HG03196 (cell line): ENCODE data around the gene S1PR3.

Experiments used
- ATAC-seq: cut with Tn5 transposase; IDR thresholded peaks from one replicate; pipeline ENCODE4 v1.9.1; 2021; ENCODE audit not compliant: unreplicated experiment

S1PR3 gene

DNA sequence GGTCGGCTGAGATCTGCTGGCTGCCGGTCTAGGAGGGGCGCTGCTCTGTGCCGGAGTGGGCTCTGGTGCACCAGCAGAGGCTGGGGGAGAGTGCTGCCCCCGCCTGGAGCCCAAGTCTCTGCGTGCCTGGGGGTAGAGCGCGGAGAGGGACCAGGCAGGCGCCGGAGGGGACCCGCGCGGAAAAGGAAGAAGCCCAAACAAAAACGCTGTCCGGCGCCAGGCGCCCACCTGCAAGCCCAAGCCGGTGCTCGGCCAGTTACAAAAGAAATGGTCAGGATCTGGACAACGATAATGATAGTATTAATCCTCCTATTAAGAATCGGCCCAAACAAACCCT, 571 bp upstream of the S1PR3 start:
- ATAC-seq: no peak

- ATAC-seq: no peak
These were observed 1.3 kb downstream of the S1PR3 start for GRCh38 chr9:88992556-88992955.

GRCh38 chr9:88993327-88993726, 2.1 kb downstream of the S1PR3 start:
- no peak for ATAC-seq

GRCh38 chr9:88993871-88994460, 2.7 kb downstream of the S1PR3 start:
- no peak for ATAC-seq

GRCh38 chr9:88994469-88995199, 3.4 kb downstream of the S1PR3 start:
- ATAC-seq: no peak

DNA sequence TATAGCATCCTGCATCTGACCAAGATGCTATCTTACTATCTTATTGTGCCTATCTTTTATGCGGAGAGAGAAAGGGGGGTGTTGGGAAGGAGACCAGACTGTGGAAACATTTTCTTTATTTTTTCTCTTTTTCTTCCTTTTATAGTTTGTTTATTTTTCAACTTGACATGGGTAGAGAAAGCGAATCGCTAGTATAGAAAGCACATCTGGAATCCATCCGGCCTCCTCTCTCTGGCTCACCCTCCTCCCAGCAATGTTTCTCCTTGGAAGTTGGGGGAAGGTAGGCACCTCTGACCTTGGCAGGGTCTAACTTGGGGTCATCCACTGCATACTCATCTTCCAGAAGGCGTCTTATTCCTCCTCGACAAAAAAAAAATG, 3.9 kb downstream of the S1PR3 start:
- no peak for ATAC-seq

- no peak for ATAC-seq
These were observed 4.4 kb downstream of the S1PR3 start for GRCh38 chr9:88995627-88996026.

DNA sequence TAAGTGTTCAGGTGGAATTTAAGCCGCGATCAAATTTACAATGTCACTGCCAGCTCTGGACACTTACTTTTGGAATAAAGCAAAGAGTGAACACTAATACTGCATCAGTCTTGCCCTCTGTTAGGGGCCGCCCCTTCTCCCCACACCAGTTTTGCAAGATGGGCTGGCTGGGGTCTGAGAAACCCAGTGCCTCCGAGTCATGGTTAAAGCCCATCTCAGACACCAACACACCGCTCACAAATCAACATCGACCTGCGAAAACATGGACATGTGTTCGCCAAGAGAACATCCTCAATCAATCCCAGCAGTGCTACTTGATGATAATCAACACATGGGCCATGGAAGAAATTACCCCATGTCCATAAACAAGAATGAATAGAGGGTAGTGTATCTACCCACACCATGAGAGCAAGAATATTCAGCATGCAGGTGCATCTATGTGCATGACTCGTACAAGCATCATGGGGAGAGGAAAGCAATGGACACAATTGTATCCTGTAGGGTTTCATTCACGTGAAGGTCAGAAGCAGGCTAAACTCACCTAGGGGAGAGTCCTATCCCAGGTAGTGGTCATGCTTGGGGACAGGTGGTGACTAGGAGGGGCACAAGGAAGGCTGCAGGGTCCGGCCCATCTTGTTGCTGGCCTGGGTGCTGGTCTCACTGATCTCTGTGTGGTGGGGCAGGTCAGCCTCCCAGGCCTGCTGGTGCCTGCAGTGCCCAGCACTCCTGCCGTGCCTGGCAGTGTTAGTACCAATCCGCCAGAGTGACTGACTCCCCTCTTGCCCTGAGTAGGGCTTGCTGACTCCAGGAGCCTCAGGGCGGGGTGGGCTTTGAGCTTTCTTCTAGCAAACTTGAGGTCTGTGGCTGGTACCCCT, 5.0 kb downstream of the S1PR3 start:
- no peak for ATAC-seq

- no peak for ATAC-seq
These were observed 5.6 kb downstream of the S1PR3 start for GRCh38 chr9:88996921-88997235.

DNA sequence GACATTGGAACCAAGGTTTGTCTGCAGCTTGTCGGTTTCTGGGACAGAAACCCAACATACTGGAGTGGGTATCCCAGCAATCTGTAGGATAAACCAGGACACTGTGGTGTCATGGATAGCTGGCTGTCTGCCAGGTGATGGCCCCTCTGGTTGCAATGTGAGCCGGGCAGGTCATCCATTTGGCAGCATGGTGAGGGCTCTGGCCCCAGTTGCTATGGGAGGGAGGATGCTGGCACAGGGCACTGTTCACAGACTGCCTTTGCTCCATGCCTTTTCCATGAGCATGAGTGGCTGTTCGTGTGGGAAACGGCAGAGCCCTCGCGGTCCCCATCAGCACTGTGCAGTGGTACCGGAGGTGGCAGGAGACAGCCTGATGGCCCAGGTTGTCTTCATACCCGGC, 6.4 kb downstream of the S1PR3 start:
- no peak for ATAC-seq

- ATAC-seq: no peak
These were observed 7.2 kb downstream of the S1PR3 start for GRCh38 chr9:88998503-88998902.

DNA sequence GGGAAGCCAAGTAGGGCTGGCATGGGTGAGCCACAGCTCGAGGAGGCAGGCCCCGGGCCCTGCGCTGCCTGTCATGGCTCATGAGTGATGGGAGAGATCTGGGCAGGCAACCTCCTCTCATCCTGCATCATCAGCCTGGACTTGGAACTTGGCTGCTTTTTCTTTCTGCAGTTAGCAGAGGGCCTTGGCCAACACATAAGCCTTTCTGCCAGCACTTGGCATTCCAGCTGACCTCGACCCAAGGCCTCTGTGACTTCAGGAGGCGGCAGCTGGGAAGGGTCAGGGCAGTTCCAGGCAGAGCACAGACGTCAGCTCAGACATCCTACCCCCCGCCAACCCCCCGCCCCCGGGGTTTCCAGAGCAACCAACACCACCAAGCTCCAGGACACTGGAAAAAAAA, 7.6 kb downstream of the S1PR3 start:
- ATAC-seq: no peak

- no peak for ATAC-seq
These were observed 9.1 kb downstream of the S1PR3 start for GRCh38 chr9:89000371-89000781.

- ATAC-seq: peak; percentile 59
These were observed 10.0 kb downstream of the S1PR3 start for GRCh38 chr9:89000973-89001916.

DNA sequence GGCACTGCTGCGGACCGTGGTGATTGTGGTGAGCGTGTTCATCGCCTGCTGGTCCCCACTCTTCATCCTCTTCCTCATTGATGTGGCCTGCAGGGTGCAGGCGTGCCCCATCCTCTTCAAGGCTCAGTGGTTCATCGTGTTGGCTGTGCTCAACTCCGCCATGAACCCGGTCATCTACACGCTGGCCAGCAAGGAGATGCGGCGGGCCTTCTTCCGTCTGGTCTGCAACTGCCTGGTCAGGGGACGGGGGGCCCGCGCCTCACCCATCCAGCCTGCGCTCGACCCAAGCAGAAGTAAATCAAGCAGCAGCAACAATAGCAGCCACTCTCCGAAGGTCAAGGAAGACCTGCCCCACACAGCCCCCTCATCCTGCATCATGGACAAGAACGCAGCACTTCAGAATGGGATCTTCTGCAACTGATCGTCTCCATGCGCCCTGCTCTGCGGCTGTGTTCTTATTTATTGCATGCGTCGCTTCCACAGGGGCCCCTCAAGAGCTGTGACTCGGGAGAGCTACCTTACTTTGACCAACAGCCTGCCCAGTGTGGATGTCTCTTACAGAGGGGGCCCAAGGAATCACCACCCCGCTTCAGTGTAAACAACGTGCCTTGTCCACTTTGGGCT, 10.8 kb downstream of the S1PR3 start:
- no peak for ATAC-seq

DNA sequence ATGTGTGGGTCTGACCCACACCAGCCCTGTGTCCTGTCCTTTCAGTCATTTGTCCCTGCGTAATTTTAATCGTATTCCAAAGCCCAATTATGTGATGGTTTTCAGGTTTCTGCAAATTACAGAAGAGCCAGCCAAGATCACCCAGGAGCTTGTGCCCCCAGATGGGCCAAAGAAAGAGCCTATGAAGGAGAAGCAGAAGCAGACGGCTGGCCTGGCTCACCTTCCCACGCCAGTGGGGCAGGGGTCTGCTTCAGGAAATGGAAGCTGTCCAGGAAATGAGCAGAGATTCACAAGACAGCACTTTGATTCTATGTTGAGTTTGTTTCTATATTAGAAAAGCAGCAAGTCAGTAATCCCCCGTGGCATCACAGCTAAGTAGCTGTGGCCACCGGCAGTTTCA, 11.7 kb downstream of the S1PR3 start:
- ATAC-seq: no peak

GRCh38 chr9:89005323-89005722, 14.1 kb downstream of the S1PR3 start:
- ATAC-seq: no peak

DNA sequence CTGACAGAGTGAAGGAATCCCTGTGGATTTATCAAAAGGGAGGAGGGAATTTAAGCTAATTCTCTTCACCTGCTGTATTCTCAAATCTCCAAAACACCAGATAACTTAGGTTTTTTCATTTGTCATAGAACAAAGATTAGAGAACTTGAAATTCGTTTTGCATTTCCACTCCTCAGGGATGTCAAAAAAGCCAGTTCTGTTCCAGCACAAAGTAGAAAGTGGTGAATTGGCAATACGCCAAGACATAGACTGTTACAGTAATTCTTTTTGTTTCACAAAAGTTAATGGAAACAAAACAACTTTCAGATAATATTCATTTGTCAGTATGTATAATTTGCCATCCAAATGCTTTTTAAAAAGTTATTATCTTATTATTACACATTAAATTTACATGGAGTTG, 15.0 kb downstream of the S1PR3 start:
- ATAC-seq: no peak

DNA sequence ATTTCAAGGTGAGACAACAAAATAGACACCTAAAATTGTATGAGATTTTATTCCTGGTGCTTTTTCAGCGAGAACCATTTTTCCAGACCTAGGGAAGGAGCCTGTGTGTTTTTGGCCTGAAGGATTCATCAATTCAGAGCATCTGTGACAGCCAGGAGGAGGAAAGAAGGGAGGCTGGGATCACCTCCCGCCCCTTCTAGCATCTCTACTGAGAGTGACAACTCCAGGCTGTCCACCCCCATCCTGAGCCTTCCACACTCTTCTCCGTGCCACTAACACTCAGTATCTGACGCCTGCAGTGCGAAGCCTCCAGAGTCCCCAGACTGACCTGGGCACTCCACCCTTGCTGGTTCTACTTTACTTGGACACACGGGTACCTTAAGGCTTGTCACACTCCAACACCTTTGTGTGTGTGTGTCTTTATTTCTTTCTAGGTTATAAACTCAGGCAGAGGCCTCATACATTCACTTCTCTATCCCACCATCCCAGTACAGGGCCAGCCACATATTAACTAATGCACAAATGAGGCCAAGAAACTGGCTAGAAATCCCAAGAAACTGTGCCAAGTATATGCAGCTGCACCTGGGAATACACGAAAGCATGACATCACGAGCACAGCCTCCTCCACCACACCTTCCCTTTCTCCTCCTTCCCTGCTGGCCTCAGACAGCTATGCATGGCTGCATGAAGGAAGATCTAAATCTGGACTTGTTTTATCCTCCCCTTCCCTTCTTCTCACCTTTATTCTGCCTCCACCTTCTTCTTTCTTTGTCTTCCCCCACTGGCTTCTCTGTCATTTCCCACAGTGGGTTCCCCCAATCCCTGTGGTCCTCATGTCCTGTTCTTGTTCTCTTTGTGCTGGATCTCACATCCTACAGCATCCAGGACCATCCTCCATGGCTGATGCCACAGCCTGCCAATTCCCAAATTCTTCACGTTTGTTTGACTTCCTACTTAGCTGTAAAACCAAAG, 16.0 kb downstream of the S1PR3 start:
- no peak for ATAC-seq
